Neural progenitor cell (in vitro differentiated cells): ENCODE measurements around the gene RHOXF1.

Source experiments
- EZH2 ChIP-seq: fragments of 200-600 bp; sonication (generic); IDR thresholded peaks from 2 replicates; pipeline ENCODE4 v1.6.1; 2017; ENCODE audit warnings: antibody characterized with exemption, mild to moderate bottlenecking, moderate library complexity
- EZH2phosphoT487 ChIP-seq: fragments of 200-600 bp; sonication (generic); IDR thresholded peaks from 2 replicates; pipeline ENCODE4 v1.6.1; 2017; ENCODE audit warnings: antibody characterized with exemption
- TF ChIP-seq, protein P1 (sequence below): fragments of 200-600 bp; sonication (generic); IDR thresholded peaks from 2 replicates; pipeline ENCODE4 v1.5.1; 2017; ENCODE audit warnings: antibody characterized with exemption, mild to moderate bottlenecking

DNA sequence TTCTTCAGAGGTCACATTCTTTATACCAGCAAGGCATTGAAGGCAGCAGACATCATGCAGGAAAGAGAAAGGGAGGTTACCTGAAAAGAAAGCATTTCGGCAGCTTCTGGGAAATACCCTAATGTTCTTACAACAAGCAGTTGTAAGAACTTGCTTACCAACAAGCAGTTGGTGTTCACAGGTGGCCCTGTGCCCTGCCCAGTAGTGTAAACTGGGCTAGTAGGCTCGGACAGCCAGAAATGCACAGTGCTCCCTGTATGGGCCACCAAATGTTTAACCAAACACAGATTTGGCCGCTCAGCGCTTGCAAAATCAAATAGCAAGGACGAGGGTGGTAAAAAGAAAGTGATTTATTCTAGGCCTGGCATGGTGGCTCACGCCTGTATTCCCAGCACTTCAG lies 20.4 kb upstream of the RHOXF1 start:
- TF ChIP-seq EZH2 (no peak), EZH2phosphoT487 (no peak)
- TF ChIP-seq, protein P1, sequence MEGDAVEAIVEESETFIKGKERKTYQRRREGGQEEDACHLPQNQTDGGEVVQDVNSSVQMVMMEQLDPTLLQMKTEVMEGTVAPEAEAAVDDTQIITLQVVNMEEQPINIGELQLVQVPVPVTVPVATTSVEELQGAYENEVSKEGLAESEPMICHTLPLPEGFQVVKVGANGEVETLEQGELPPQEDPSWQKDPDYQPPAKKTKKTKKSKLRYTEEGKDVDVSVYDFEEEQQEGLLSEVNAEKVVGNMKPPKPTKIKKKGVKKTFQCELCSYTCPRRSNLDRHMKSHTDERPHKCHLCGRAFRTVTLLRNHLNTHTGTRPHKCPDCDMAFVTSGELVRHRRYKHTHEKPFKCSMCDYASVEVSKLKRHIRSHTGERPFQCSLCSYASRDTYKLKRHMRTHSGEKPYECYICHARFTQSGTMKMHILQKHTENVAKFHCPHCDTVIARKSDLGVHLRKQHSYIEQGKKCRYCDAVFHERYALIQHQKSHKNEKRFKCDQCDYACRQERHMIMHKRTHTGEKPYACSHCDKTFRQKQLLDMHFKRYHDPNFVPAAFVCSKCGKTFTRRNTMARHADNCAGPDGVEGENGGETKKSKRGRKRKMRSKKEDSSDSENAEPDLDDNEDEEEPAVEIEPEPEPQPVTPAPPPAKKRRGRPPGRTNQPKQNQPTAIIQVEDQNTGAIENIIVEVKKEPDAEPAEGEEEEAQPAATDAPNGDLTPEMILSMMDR: no peak
